SK-N-SH treated with all-trans-retinoic acid at 6 μM for 48 hours (cell line): ENCODE measurements around the gene RUNX3.

Experiments used
- BACH2 ChIP-seq: fragments of 250-450 bp; sonication (Bioruptor Pico); IDR thresholded peaks from 2 replicates; pipeline ENCODE4 v1.9.0; 2021; ENCODE audit warnings: mild to moderate bottlenecking, borderline replicate concordance
- CSRNP3 ChIP-seq: fragments of 250-450 bp; sonication (Bioruptor Pico); IDR thresholded peaks from 2 replicates; pipeline ENCODE4 v1.5.1; 2021; ENCODE audit warnings: mild to moderate bottlenecking, moderate library complexity
- ISL1 ChIP-seq: fragments of 250-450 bp; sonication (Bioruptor Pico); IDR thresholded peaks from 2 replicates; pipeline ENCODE4 v2.1.2; 2022; ENCODE audit warnings: mild to moderate bottlenecking, moderate library complexity
- PATZ1 ChIP-seq: fragments of 250-450 bp; sonication (Bioruptor Pico); IDR thresholded peaks from 2 replicates; pipeline ENCODE4 v1.8.0; 2020; ENCODE audit warnings: mild to moderate bottlenecking, moderate library complexity, borderline replicate concordance
- PPARA ChIP-seq: fragments of 250-450 bp; sonication (Bioruptor Pico); IDR thresholded peaks from 2 replicates; pipeline ENCODE4 v1.5.0; 2020; ENCODE audit warnings: mild to moderate bottlenecking, borderline replicate concordance
- SNAI2 ChIP-seq: fragments of 250-450 bp; sonication (Bioruptor Pico); IDR thresholded peaks from 2 replicates; pipeline ENCODE4 v1.5.0; 2020; ENCODE audit warnings: mild to moderate bottlenecking, moderate library complexity
- TOX ChIP-seq: fragments of 250-450 bp; sonication (Bioruptor Pico); IDR thresholded peaks from 2 replicates; pipeline ENCODE4 v1.8.0; 2021; ENCODE audit warnings: mild to moderate bottlenecking, moderate library complexity, borderline replicate concordance
- TSHZ2 ChIP-seq: fragments of 250-450 bp; sonication (Bioruptor Pico); IDR thresholded peaks from 2 replicates; pipeline ENCODE4 v1.5.0; 2020; ENCODE audit warnings: mild to moderate bottlenecking, moderate library complexity
- ZFP3 ChIP-seq: fragments of 250-450 bp; sonication (Bioruptor Pico); IDR thresholded peaks from 2 replicates; pipeline ENCODE4 v1.5.0; 2020; ENCODE audit warnings: mild to moderate bottlenecking, moderate library complexity
- ZFP30 ChIP-seq: fragments of 450-650 bp; formaldehyde crosslinking; IDR thresholded peaks from 2 replicates; pipeline ENCODE4 v1.5.0; 2022; ENCODE audit warnings: mild to moderate bottlenecking, moderate library complexity
- ZNF70 ChIP-seq: fragments of 450-650 bp; formaldehyde crosslinking; IDR thresholded peaks from 2 replicates; pipeline ENCODE4 v1.5.0; 2020; ENCODE audit warnings: mild to moderate bottlenecking, moderate library complexity

- TF ChIP-seq BACH2 (CRISPR knock-in tag) (no peak), PPARA (CRISPR knock-in tag) (no peak), ZFP3 (CRISPR knock-in tag) (no peak), TSHZ2 (no peak), ISL1 (CRISPR knock-in tag) (no peak), TOX (CRISPR knock-in tag) (no peak), ZNF70 (no peak), PATZ1 (no peak), ZFP30 (CRISPR knock-in tag) (no peak), SNAI2 (CRISPR knock-in tag) (no peak), CSRNP3 (CRISPR knock-in tag) (no peak)
Observed at GRCh38 chr1:24978383-24979032, 48.4 kb upstream of the RUNX3 start.
